GM19397 (cell line): ENCODE results near the gene LBH.

ENCODE experiments used
- ATAC-seq: cut with Tn5 transposase; IDR thresholded peaks from one replicate; pipeline ENCODE4 v1.9.1; 2021; ENCODE audit warnings: mild to moderate bottlenecking, moderate library complexity; ENCODE audit not compliant: unreplicated experiment

The LBH gene

DNA sequence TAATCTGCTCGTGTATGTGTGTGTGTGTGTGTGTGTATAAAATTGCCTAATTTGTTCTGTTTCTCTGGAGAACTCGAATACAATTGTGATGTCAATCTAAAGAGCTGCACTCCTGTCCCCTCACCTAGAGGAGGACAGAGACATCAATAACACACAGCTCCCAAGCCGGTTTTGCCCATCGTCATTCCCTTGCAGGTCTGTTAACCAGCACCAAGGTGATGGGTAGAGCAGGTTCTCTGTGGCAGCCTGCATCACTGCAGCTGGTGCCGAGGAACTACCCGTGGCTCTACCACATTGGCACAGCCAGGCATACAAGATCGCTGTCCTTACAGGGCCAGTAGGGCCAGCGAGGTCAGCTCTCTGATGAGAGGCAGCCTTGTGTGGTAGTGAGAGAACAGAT is 41.0 kb downstream of the LBH start:
- ATAC-seq, result no peak

DNA sequence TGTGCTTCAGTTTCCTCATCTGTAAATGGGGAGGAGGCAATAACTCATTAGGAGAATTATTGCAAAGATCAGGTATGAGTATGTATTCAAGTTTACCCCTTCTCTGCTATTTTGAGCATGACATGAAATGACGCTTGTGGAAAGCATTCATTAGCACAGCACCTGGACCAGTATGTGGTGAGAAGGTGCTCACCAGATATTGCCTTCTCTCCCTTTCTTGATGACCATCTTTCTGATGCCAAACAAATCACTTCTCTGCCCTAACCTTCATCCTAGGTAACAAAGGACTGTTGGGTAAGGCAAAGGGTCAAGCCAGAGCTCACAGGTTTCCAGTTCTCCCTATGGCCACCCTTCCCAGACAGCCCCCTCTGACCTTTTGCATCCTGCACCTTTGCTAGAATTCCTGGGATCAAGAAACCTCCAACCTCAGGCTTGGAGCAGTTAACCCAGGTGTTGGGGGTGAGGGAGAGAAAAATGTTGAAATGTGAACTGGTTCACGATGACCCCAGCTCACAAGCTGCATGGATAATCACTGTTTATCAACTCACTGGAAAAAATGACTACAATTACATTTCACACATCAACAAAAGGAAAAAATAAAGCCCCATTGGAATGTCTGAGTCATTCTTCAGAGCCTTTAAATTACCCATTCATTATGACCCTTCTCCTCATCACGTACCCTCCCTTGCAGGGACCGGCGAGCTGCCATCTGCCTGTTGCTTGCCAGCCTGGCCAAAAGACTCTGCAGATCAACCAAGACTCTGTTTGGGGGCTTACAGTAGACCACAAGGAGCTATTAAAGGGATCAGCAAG is 41.6 kb downstream of the LBH start:
- ATAC-seq, result no peak

DNA sequence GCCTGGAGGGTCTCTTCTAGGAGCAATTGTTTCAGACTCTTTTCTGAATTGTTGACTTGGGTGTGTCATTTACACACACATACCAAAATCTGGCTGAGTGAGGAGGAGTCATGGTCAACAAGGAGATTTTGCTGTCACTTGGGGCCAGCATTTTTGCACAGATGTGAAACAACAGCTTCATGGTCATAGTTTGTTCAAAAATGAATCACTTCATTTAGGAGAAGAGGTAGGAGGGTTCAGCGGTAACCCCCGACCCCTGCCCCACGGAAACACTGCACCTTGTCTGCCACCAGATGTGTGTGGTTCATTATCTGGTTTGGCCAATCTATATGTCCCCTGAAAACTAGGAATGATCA is 42.2 kb downstream of the LBH start:
- no peak for ATAC-seq

DNA sequence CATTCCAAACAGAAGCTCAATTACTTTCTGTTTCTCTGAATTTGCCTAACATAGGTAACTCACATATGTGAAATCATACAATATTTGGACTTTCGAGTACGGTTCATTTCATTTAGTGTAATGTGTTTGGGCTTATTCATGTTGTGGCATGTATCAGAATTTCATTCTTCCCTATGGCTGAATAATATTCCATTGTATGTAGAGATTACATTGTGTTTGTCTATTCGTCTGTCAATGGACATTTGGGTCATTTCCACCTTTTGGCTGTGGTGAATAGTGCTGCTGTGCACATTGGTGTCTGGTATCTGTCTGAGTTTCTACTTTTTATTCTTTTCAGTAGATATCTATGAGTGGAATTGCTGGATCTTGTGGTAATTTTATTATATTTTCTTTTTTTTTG is 43.9 kb downstream of the LBH start:
- ATAC-seq, result no peak

DNA sequence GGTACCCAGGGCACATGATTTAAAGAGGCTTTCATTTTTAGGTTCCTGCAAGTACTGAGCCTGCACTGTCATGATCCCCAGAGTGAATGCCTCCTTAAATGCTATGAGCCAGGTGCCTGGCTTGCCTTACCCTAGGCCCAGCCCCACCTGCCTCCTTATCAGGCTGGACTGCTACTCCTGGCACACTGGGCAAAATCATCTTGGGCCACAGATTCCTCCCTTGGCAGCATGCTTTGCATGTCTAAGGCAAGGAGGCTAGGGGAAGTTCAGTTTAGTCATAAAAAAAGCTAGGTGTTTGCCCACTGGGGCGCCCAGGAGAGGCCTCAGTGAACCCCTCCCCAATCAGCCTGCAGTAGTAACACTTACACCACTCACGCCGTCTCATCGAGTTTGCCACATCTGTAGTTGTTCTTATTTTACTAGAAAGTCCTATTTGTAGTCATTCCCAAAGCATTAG is 45.1 kb downstream of the LBH start:
- ATAC-seq, result no peak

DNA sequence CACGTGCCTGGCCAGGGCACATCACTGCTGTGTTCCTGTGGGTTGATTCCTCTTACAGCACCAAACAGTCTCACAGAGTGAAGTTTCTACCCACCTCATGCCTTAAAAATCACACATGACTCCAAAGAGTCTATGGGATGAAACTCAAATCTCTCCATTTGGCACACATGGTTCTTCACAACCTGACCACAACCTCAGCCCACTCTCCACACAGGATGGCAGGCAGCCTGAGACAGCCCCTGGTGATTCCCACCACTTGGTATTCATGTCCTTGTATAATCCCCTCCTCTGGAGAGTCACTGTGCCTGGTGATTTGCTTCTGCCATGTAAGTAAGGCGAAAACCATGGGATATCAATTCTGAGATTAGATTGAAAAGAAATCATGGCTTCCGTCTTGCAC is 46.2 kb downstream of the LBH start:
- ATAC-seq, result no peak

DNA sequence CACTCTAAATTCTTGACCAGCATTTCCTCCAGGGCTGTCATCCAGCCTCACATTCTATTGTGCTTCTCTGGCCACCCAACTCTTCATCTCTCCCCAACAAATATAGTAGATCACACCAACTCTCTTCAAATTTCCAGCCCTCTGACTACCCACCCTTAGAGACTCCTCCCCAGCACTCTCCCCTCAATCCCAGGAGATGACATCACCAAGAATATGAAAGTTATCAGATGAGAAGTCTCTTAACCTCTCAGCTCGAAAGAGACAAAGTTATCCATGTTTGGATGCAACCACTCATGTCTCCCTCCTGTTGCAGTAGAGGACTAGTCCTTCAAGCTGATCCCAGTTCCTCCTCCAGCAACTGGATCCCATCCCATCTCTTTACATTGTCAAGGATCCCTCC is 47.1 kb downstream of the LBH start:
- ATAC-seq, result no peak

DNA sequence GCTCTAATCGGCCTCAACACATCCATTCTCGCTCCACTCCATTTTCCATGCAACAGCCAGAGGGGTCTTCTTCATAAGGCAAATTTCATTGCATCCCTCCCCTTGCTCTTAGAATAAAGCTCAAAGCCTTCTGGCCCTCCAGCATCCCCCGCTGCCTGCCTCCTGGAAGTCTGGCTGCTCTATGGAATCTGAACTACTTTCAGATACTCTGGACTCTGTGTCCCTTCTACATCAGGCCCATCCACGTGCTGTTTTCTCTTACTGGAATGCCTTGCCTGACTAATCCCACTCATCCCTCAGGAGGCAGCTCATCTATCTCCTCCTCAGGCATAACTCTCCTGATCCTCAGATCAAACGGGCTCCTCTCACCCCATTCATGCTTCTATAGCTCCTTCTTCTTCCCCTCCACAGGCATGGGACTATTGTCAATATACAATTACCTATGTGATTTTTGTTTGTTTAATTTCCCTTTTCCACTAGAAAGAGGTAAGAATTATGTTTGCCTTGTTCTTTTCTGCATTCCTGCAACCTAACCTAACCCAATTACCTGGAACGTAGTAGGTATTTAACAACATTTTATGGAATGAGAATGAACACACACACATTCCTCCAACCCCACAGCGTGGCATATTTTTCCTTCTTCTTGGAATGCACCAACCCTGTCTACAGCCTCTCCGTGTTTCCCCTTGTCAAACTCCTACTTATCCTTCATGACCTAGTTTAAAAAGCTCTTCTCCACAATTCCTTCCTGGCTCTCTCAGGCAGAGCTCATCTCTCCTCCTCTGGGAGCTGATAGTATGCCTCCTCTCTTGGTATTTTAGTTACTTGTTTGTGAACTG is 49.5 kb downstream of the LBH start:
- ATAC-seq, result no peak

DNA sequence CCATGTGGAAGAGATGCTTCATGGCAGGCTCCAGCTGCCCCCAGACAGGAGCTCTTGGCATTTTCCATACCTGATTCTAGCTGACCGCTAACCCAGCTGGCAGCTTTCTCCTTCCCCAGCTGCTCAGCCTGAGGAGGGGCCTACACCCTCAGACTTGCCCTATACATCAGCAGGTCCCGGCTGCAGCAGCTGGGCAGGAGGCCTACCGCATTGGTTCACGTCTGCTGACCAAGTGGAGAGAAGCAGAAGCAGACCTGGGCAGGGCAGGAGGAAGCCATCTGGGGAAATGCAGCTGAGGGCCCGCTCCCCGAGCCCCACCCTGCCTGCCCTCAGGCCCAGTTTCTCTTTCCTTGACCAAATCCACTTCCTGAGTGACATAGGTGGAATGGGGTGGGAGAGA is 50.7 kb downstream of the LBH start:
- peak; percentile 94 for ATAC-seq

DNA sequence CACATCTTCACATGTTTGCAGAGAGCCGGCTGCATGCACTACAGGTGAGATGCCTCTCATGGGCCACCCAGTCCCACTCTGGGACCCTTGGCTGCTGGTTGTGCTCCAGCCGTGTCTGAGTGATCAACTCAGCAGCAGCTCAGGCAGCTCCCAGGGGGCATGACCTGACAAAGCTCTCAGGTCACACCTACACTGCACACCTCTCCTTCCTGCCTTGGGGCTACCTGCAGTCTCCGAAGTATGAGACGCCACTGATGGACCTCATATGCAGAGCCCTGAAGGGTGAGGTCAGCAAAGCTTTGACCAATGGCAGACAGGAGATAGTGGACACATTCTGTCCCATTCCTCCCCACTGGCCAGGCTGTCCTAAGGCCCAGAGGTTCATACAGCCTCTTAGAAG is 51.4 kb downstream of the LBH start:
- no peak for ATAC-seq

DNA sequence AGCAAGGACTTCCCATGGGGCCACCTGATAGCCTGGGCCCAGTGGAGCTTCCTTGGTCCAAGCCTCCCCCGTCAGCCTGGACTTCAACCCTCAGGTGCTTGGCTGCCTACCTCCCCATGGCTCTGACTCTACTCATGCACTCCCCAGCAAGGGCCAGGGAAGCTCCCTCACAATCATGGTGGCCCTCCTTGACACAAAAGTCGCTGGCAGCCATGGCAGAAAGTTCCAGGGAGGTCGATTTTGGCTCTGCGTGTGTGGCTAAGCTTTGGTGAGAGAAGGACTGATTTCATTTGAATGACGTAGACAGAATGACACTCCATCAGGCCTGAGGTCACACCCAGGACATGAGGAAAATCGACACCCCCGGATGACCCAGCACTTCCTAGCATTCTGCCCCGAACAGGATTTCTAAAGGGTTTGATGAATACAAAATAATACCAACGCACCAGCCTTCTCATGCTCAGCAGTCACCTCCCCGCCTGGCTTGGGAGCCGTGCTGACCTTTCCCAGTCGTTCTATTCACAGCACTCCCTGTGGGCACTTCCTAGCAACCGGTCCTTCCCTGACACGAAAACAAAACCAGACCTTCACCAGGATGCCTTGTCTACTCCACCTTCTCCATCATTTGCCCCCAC is 52.7 kb downstream of the LBH start:
- ATAC-seq, result no peak

DNA sequence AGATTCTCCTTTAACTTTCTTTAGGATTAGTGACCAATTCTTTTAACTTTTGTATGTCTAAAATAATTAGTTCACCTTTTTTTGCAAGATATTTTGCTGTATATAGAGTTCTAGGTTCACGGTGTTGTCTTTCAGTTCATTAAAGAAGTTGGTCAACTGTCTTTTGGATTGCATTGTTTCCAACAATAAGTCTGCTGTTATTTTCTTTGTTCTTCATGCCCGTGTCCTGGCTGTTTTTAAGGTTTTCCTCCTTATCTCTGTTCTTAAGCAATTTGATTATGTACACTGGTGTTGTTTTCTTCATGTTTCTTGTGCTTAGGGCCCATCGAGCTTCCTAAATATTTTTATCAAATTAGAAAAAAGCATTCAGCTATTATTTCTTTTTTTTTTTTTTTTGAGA is 54.4 kb downstream of the LBH start:
- ATAC-seq, result no peak

DNA sequence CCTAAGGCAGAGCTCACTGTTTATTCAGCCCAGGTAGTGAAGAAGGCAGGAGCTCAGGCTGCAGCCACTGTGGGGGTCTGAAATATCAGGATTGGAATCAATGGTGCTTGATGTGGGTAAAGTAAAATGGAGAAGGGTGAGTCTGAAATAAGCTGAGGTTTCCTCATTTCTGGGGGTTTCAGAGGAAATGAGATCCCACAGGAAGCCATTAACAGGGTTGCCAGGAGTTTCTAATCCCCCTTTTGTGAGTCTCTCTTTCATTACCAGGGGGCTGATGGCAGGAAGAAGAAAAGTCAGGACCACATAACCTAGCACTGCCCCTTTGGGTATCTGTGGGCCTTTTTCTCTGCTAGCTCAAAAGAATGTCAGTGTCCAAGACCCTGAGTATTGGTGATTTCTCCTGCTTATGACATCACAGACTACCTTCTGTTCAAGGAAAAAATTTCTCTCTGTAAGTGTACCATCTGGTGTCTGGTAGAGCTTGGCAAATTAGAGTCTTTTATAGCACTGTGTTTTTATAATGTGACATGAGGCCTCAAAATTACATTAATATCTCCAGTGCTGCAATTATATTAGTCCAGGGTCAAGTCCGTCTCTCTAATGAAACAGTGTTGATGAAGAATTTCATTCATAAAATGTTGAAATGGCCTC is 56.0 kb downstream of the LBH start:
- no peak for ATAC-seq

DNA sequence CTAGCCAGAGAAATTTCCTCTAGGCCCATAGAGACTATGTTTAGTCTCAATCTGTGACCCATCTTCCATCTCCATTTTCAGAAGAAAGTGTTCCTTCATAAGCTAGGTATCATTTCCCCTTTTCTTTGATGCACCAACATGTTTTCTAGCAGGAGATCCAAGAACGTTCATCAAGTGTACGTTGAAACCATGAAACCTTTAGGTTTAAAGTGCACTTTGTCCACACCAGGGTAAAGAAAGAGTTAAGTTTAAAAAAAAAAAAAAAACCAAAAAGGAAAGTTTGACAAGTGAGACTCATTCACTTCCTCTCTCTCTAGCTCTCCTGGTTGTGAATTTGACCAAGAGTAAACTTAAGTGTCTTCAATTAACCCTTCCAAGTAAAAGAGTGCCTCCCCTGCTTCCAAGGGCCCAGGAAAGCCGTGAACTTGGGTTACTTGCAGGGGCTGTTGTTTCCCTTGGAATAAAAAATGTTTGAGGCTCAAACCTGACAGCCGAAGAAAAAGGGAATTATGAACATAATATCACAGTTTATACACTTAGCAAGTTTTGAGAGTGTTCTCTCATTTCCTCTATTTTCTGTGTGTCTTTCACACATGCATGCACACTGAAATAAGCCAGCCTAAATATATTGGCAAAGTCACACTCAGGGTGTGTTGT is 56.7 kb downstream of the LBH start:
- ATAC-seq, result peak; percentile 49

DNA sequence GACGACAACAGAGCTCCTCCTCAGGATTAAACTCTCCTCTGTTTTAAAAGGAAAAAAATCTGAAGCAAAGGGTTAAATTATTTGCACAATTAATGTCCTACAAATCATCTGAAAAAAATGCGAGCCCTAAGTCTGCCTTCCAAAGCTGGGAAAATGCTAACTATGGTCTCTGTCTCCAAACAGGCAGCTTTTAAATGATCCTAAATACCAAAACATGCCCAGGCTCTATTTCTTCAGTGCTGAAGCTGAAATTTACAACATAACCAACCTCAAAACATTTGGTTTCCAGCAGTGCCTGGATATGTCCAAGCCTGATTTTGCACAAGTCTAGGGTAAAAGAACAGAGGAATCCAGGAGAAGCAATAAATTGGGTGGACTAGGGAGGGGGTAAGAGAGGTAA is 57.2 kb downstream of the LBH start:
- ATAC-seq, result no peak

DNA sequence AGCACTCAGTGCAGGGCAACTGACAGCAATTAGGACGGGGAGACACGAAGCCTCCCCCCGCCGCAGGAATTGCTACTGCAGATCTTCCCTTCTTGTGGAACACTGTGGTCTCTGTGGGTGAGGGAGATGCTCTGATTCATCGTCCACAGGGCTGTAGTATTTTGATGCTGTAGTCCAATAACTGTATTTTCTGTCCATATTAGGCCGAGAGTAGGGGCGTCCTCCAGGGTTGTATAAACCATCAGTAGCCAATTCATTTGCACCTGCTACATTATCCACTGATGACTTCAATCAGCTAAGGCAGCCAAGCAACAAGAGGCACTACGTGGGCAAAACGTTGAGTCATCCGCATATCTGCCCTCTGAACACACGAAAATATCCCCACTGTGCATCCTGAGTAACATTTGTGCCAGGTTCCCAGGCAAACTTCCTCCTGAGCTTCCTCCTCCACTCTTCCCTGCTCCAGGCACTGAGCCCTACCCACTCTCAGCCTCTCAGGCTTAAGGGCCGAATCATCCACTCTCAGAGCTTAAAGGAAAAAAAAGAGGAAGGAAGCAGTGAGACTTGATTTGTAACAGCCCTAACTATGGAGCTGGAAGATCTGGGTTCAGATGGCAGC is 62.1 kb downstream of the LBH start:
- no peak for ATAC-seq

DNA sequence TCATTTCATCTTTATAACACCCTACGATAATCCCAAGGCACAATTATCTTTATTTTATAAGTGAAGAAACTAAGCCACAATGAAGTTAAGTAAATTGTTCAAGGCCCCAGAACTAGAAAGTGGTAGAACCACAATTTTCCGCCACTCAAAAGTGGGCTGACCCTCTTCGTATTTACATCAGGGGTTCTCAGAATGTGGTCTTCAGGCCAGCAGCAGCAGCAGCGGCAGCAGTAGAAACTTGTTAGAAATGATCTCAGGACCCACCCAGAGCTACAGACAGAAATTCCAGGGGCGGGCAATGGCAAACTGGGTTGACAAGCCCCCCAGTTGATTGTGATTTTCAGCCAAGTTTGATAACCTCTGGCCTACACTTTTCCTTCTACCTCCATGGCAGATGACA is 62.8 kb downstream of the LBH start:
- no peak for ATAC-seq

DNA sequence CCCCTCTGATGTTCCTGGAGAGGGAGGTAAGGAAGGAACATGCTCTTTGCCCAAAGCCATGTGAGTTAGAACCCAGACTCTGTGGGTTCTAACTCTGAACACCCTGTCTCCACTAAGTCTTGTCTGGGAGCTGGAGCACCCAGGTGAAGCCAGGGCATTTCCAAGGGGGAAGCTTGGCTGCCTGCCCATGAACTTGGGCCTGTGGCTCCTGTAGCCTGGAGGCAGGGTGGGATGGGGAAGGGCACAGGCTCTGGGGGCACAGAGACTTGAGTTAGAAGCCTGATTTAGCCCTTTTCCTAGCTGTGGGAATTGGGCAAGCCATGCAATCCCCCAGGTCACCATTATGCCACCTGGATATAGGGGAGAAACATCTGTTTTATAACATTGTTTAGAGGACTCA is 65.2 kb downstream of the LBH start:
- ATAC-seq, result no peak

DNA sequence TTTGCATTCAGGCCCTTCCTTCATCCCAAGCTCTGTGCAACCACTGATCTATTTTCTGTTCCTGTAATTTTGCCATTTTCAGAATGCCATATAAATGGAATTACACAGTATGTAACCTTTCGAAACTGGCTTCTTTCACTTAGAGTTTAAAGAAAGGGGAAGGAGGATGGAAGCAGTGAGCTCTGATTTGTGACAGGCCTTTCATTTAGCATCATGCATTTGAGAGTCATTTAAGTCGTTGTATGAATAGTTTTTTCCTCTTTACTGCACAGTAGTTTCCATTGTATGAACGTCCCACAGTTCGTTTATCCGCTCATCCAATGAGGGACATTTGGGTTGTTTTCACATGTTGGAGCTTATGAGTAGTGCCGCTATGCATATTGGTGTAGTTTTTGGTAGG is 67.0 kb downstream of the LBH start:
- no peak for ATAC-seq

DNA sequence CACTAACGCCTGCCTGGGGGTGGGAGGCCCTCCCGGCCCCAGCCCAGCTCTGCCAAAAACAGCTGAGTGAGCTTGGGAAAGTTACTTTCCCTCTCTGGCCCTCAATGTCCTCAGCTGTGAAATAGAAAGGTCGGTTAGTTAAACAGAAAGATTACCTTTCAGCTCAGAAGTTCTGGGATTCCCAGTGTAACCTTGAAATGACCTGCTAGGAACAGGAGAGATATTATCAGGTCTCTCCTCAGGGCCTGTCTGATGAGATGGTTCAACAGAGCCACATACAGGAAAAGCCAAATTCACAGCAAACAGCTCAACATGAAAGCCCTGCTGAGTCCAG is 68.8 kb downstream of the LBH start:
- ATAC-seq, result no peak
